Testis (tissue), 3 donors: ENCODE data around the gene FAM124A. TPM values are rescaled to one million over a fixed set of nuclear protein-coding genes. Genes with fewer than 3 reads are reported as not detected.

Source experiments
- DNase-seq: peaks from one replicate; pipeline ENCODE4 v3.0.0-alpha.2; 2019
- H3K27ac ChIP-seq, 2 donors: fragments of 200-600 bp; sonication (generic); one replicate each; pipeline ENCODE4 v1.5.1; 2019
- H3K27me3 ChIP-seq: fragments of 200-600 bp; sonication (generic); one replicate; pipeline ENCODE4 v1.5.1; 2019
- H3K36me3 ChIP-seq: fragments of 200-600 bp; sonication (generic); one replicate; pipeline ENCODE4 v1.5.1; 2017; ENCODE audit warnings: low read depth; ENCODE audit errors: missing control alignments
- H3K4me1 ChIP-seq: fragments of 200-600 bp; sonication (generic); one replicate; pipeline ENCODE4 v1.5.1; 2019
- H3K4me3 ChIP-seq, 2 donors: fragments of 200-600 bp; sonication (generic); one replicate each; pipeline ENCODE4 v1.5.1; 2017 to 2019
- H3K9me3 ChIP-seq: fragments of 200-600 bp; sonication (generic); one replicate; pipeline ENCODE4 v1.5.1; 2017
- CTCF ChIP-seq, 3 experiments: fragments of 450-650 bp in 2 of 3; fragments of 200-600 bp in 1 of 3; sonication (generic) in 1 of 3; IDR thresholded peaks; one replicate each; pipeline ENCODE4 v1.5.1; 2016 to 2019; ENCODE audit warnings: antibody characterized with exemption in 3 of 3, mild to moderate bottlenecking in 2 of 3, moderate library complexity in 1 of 3
- POLR2A ChIP-seq: fragments of 450-650 bp; IDR thresholded peaks from one replicate; pipeline ENCODE4 v1.6.1; 2017; ENCODE audit warnings: antibody characterized with exemption, mild to moderate bottlenecking, moderate library complexity
- WGBS, 2 donors: methylation state at CpG; one replicate each; pipeline ENCODE4 v1.1.5; 2018; 5-methylcytosine and 5-hydroxymethylcytosine counted together
- intact Hi-C: fragments of 100-400 bp; cut with DNase I; formaldehyde crosslinking; loops from one replicate; pipeline ENCODE4 v1.15.1; 2023; ENCODE audit warnings: low total_unique reads
- polyA plus RNA-seq: library from polyadenylated mRNA; stranded (reverse); fragments of 350-450 nt; fragmentation: Illumina TruSeq; extraction: RNeasy Lipid Tissue Mini Kit (QIAGEN cat#74804); gene quantifications from one replicate; pipeline ENCODE4 v1.2.3, GENCODE V29; 2014; ENCODE audit warnings: low read depth, low replicate concordance; ENCODE audit not compliant: insufficient read depth
- total RNA-seq, 2 donors: library from RNA; depleted of rRNA; stranded (reverse); fragments of >200 nt; gene quantifications; one replicate each; pipeline ENCODE4 v1.2.3, GENCODE V29; 2016

FAM124A gene
- total and polyA plus RNA-seq, 3 donors from 2014 or later, result 2.7 to 3.4 (median 3.0) TPM

GRCh38 chr13:51191743-51192142, 30.5 kb upstream of the FAM124A start:
- Histone ChIP-seq H3K4me3 (peak overlapping the region in 1 of 2 donors; percentile 2), H3K36me3 (no peaks in the 10 kb centered on the region), H3K27me3 (no peaks in the 10 kb centered on the region), H3K4me1 (no peaks in the 10 kb centered on the region), H3K27ac (no peak overlapping the region), H3K9me3 (no peaks in the 10 kb centered on the region)
- intact Hi-C loops, result no loop called here
- no peak for TF ChIP-seq POLR2A
- TF ChIP-seq CTCF (IDR thresholded peaks at IDR 0.05), result no peak
- no peak for DNase-seq
- WGBS, 2 donors, result 86% methylated on average over 12 of the region's 12 CpGs

- Histone ChIP-seq H3K27ac (no peak overlapping the region), H3K36me3 (no peaks in the 10 kb centered on the region), H3K9me3 (no peaks in the 10 kb centered on the region), H3K4me3 (no peak overlapping the region), H3K27me3 (no peaks in the 10 kb centered on the region), H3K4me1 (no peaks in the 10 kb centered on the region)
- TF ChIP-seq POLR2A, result no peak
- no peak for TF ChIP-seq CTCF (IDR thresholded peaks at IDR 0.05)
- DNase-seq, result no peak
- intact Hi-C loops, result no loop called here
- 94% methylated on average over 1 of the region's 1 CpG for WGBS, 2 donors
Measured at GRCh38 chr13:51192348-51192747, 29.9 kb upstream of the FAM124A start.

- no peak for TF ChIP-seq CTCF (IDR thresholded peaks at IDR 0.05)
- no peak for TF ChIP-seq POLR2A
- Histone ChIP-seq H3K36me3 (no peaks in the 10 kb centered on the region), H3K4me3 (no peak overlapping the region), H3K4me1 (no peaks in the 10 kb centered on the region), H3K27me3 (no peaks in the 10 kb centered on the region), H3K27ac (no peak overlapping the region), H3K9me3 (no peaks in the 10 kb centered on the region)
- intact Hi-C loops, result no loop called here
- DNase-seq, result no peak
- WGBS, 2 donors, result 87 to 94% methylated on average over 2 of the region's 2 CpGs
Measured at GRCh38 chr13:51193387-51193786, 28.8 kb upstream of the FAM124A start.

GRCh38 chr13:51194942-51195341, 27.3 kb upstream of the FAM124A start:
- no peaks in the 10 kb centered on the region for H3K9me3 ChIP-seq
- no peaks in the 10 kb centered on the region for H3K27me3 ChIP-seq
- 88 to 89% methylated on average over 8 of the region's 8 CpGs for WGBS, 2 donors
- TF ChIP-seq CTCF (IDR thresholded peaks at IDR 0.05) (no peak), POLR2A (no peak)
- H3K27ac ChIP-seq, result no peak overlapping the region
- H3K36me3 ChIP-seq, result no peaks in the 10 kb centered on the region
- no peaks in the 10 kb centered on the region for H3K4me1 ChIP-seq
- no peak for DNase-seq
- H3K4me3 ChIP-seq, result no peak overlapping the region
- intact Hi-C loops, result no loop called here

- no peak for DNase-seq
- Histone ChIP-seq H3K4me3 (no peak overlapping the region), H3K9me3 (no peaks in the 10 kb centered on the region), H3K4me1 (no peaks in the 10 kb centered on the region), H3K27ac (no peak overlapping the region), H3K27me3 (no peaks in the 10 kb centered on the region), H3K36me3 (no peaks in the 10 kb centered on the region)
- WGBS, 2 donors, result 40 to 51% methylated on average over 2 of the region's 2 CpGs
- TF ChIP-seq CTCF (IDR thresholded peaks at IDR 0.05) (no peak), POLR2A (no peak)
- intact Hi-C loops, result no loop called here
Measured at GRCh38 chr13:51201886-51202285, 20.3 kb upstream of the FAM124A start.
